NCI-H524 treated with DMSO at 0.1 percent for 48 hours (cell line): ENCODE results near the gene GNAT2.

Source experiments
- DNase-seq: peaks from one replicate; lab custom pipeline; 2025; lab: John Stamatoyannopoulos, UW

GNAT2 gene

DNA sequence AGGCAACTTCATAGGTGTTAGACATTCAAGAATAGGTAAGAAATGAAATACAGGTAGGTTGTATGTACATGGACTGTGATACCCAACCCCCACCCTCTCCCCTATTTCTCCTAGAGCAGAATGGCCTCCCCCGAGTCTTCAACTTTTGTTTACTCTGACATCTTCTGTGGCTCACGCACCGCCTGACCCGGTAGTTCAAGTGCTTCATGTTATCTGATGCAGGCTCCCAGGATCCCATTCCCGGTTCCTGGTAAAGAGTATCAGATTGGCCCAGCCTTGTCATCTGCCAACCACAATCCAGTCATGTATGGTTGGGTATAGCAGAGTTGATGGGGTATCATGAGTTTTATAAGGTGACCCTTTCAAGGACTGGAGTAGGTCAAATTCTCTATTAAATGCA lies 61.9 kb downstream of the GNAT2 start:
- no peak for DNase-seq

DNA sequence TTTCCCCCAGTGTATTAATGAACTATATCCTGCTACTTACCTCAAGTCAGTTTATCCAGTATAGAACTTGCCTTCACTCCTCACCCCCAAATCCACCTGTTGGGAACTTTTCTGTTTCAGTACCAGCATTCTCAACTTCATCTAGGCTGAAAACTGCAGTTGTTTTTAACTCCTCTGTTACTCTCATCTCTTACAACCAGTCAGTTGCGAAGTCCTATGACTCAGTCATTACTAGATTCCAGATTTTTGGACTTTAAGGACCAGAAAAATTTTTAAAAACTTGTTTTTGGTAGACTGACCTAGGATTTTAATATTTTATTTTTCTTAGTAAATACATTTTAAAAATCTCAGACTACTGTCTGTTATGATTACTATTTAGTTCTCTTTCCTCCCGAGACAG lies 62.9 kb downstream of the GNAT2 start:
- no peak for DNase-seq
